IMR-90 (cell line): ENCODE data around the gene C1orf105. TPM values are rescaled to one million over a fixed set of nuclear protein-coding genes. Genes with fewer than 3 reads are reported as not detected.

Experiments
- ATAC-seq: fragments of 200-7000 bp; cut with Tn5 transposase; 2 replicates; pipeline ENCODE4 v1.9.1; 2020; ENCODE audit warnings: low read depth, mild to moderate bottlenecking, moderate library complexity
- BruUV-seq: library from RNA; stranded (reverse); fragments of 400-500 nt; replicated peaks from 2 replicates; lab custom pipeline; 2021; lab: Mats Ljungman, UMichigan
- CTCF ChIA-PET: fragments of 300-600 bp; formaldehyde crosslinking; extraction: SDS; loops from one replicate; lab custom pipeline; 2021; ENCODE audit warnings: antibody characterized with exemption; lab: Yijun Ruan, JAX
- POLR2A ChIA-PET: fragments of 300-600 bp; sonication (Branson Sonifier 250); formaldehyde crosslinking; loops from one replicate; lab custom pipeline; 2022; ENCODE audit warnings: antibody characterized with exemption; ENCODE audit not compliant: unreplicated experiment; lab: Charles Lee
- DNase-seq: peaks from one replicate; pipeline ENCODE4 v3.0.0; 2013
- H2AFZ ChIP-seq: replicated peaks from 2 replicates; pipeline ENCODE3; 2013; ENCODE audit warnings: low read length, mild to moderate bottlenecking; ENCODE audit not compliant: poor library complexity
- H2AK5ac ChIP-seq: 2 replicates; pipeline ENCODE4 v1.6.1; 2013; ENCODE audit warnings: low read depth, low read length, inconsistent platforms
- H2AK9ac ChIP-seq: replicated peaks from 2 replicates; pipeline ENCODE3; 2013; ENCODE audit warnings: mild to moderate bottlenecking, low read depth, low read length, moderate library complexity; ENCODE audit not compliant: poor library complexity
- H2BK120ac ChIP-seq: 2 replicates; pipeline ENCODE4 v1.6.1; 2013; ENCODE audit warnings: low read depth, low read length, inconsistent platforms
- H2BK15ac ChIP-seq: 3 replicates; pipeline ENCODE4 v1.6.1; 2013; ENCODE audit warnings: low read depth, low read length, inconsistent platforms
- H2BK20ac ChIP-seq: 2 replicates; pipeline ENCODE4 v1.6.1; 2013; ENCODE audit warnings: low read depth, mild to moderate bottlenecking, inconsistent platforms, low read length, moderate library complexity
- H2BK5ac ChIP-seq: 2 replicates; pipeline ENCODE4 v1.6.1; 2013; ENCODE audit warnings: mild to moderate bottlenecking, low read depth, low read length, inconsistent platforms; ENCODE audit not compliant: poor library complexity, severe bottlenecking
- H3K14ac ChIP-seq: replicated peaks from 2 replicates; pipeline ENCODE4 v1.6.1; 2013; ENCODE audit warnings: low read depth, low read length, inconsistent platforms
- H3K18ac ChIP-seq: 2 replicates; pipeline ENCODE4 v1.6.1; 2013; ENCODE audit warnings: low read depth, low read length, control low read depth
- H3K23ac ChIP-seq: 2 replicates; pipeline ENCODE4 v1.6.1; 2013; ENCODE audit warnings: low read depth, low read length, inconsistent platforms
- H3K27ac ChIP-seq: 2 replicates; pipeline ENCODE4 v1.5.1; 2013; ENCODE audit warnings: mild to moderate bottlenecking, control low read depth, low read length; ENCODE audit not compliant: insufficient read depth
- H3K27me3 ChIP-seq: 2 replicates; pipeline ENCODE4 v1.6.1; 2013; ENCODE audit warnings: low read length; ENCODE audit not compliant: control insufficient read depth, insufficient read depth
- H3K36me3 ChIP-seq: 2 replicates; pipeline ENCODE4 v1.6.1; 2013; ENCODE audit warnings: low read length, mixed read lengths; ENCODE audit not compliant: control insufficient read depth, insufficient read depth
- H3K4ac ChIP-seq: 2 replicates; pipeline ENCODE4 v1.6.1; 2013; ENCODE audit warnings: low read depth, low read length, inconsistent platforms
- H3K4me1 ChIP-seq: 2 replicates; pipeline ENCODE4 v1.6.1; 2013; ENCODE audit warnings: low read length, mixed read lengths; ENCODE audit not compliant: control insufficient read depth, insufficient read depth
- H3K4me2 ChIP-seq: 2 replicates; pipeline ENCODE4 v1.6.1; 2013; ENCODE audit warnings: low read depth, mild to moderate bottlenecking, control low read depth, low read length, moderate library complexity
- H3K4me3 ChIP-seq: 2 replicates; pipeline ENCODE4 v1.5.1; 2013; ENCODE audit warnings: low read depth, mild to moderate bottlenecking, control low read depth, low read length, moderate library complexity; ENCODE audit not compliant: insufficient read depth
- H3K56ac ChIP-seq: 2 replicates; pipeline ENCODE4 v1.6.1; 2013; ENCODE audit warnings: low read length, inconsistent platforms; ENCODE audit not compliant: insufficient read depth; ENCODE audit errors: extremely low read depth
- H3K79me1 ChIP-seq, 2 experiments: 2 replicates each; pipeline ENCODE4 v1.6.1; 2013; ENCODE audit warnings: low read length in 2 of 2, inconsistent platforms in 1 of 2, low read depth in 1 of 2
- H3K9ac ChIP-seq: 2 replicates; pipeline ENCODE4 v1.6.1; 2013; ENCODE audit warnings: low read depth, low read length, control low read depth
- H3K9me1 ChIP-seq: 2 replicates; pipeline ENCODE4 v1.6.1; 2013; ENCODE audit warnings: low read length, inconsistent platforms; ENCODE audit not compliant: insufficient read depth
- H3K9me3 ChIP-seq: 2 replicates; pipeline ENCODE4 v1.6.1; 2013; ENCODE audit warnings: low read length; ENCODE audit not compliant: control insufficient read depth, insufficient read depth
- H4K20me1 ChIP-seq: 2 replicates; pipeline ENCODE4 v1.6.1; 2013; ENCODE audit warnings: low read length, inconsistent platforms; ENCODE audit not compliant: insufficient read depth
- H4K5ac ChIP-seq: 2 replicates; pipeline ENCODE4 v1.6.1; 2013; ENCODE audit warnings: mild to moderate bottlenecking, low read depth, low read length, control low read depth
- H4K8ac ChIP-seq, 2 experiments: 2 replicates each; pipeline ENCODE4 v1.6.1; 2013; ENCODE audit warnings: low read depth in 2 of 2, low read length in 2 of 2, control low read depth in 1 of 2, inconsistent platforms in 1 of 2
- H4K91ac ChIP-seq: 2 replicates; pipeline ENCODE4 v1.6.1; 2013; ENCODE audit warnings: low read depth, low read length, inconsistent platforms; ENCODE audit not compliant: insufficient read depth
- BHLHE40 ChIP-seq: fragments of 150-350 bp; IDR thresholded peaks from 2 replicates; pipeline ENCODE4 v1.6.1; 2016; ENCODE audit warnings: mild to moderate bottlenecking, low read depth, low read length
- CEBPB ChIP-seq: IDR thresholded peaks from 2 replicates; pipeline ENCODE4 v1.6.1; 2012; ENCODE audit warnings: low read depth, low read length, improper control_type of control experiment
- CHD1 ChIP-seq: IDR thresholded peaks from 2 replicates; pipeline ENCODE4 v1.6.1; 2012; ENCODE audit warnings: low read depth, low read length, improper control_type of control experiment
- CTCF ChIP-seq: conservative IDR thresholded peaks from 2 replicates; pipeline ENCODE4 v1.5.1; 2012; ENCODE audit warnings: mild to moderate bottlenecking, low read depth, low read length, improper control_type of control experiment
- FOS ChIP-seq: fragments of 150-350 bp; IDR thresholded peaks from 2 replicates; pipeline ENCODE4 v1.6.1; 2016; ENCODE audit warnings: low read depth, low read length
- MAFK ChIP-seq: IDR thresholded peaks from 2 replicates; pipeline ENCODE4 v1.6.1; 2012; ENCODE audit warnings: low read depth, low read length, improper control_type of control experiment
- MAZ ChIP-seq: IDR thresholded peaks from 2 replicates; pipeline ENCODE4 v1.6.1; 2012; ENCODE audit warnings: low read depth, mild to moderate bottlenecking, low read length, improper control_type of control experiment, moderate library complexity, borderline replicate concordance
- MXI1 ChIP-seq: IDR thresholded peaks from 2 replicates; pipeline ENCODE4 v1.6.1; 2012; ENCODE audit warnings: low read depth, mild to moderate bottlenecking, low read length, moderate library complexity, borderline replicate concordance
- NFE2L2 ChIP-seq: fragments of 150-350 bp; IDR thresholded peaks from 2 replicates; pipeline ENCODE4 v1.6.1; 2016; ENCODE audit warnings: low read depth, mild to moderate bottlenecking, low read length
- POLR2A ChIP-seq: IDR thresholded peaks from 2 replicates; pipeline ENCODE4 v1.6.1; 2012; ENCODE audit warnings: mild to moderate bottlenecking, low read depth, low read length
- RAD21 ChIP-seq: IDR thresholded peaks from 2 replicates; pipeline ENCODE4 v1.6.1; 2012; ENCODE audit warnings: low read length, improper control_type of control experiment
- RCOR1 ChIP-seq: IDR thresholded peaks from 2 replicates; pipeline ENCODE4 v1.6.1; 2012; ENCODE audit warnings: mild to moderate bottlenecking, low read length, improper control_type of control experiment; ENCODE audit not compliant: insufficient replicate concordance
- RFX5 ChIP-seq: IDR thresholded peaks from 2 replicates; pipeline ENCODE4 v1.8.0; 2012; ENCODE audit warnings: low read depth, mild to moderate bottlenecking, low read length, moderate library complexity
- SMC3 ChIP-seq: fragments of 150-350 bp; IDR thresholded peaks from 2 replicates; pipeline ENCODE4 v1.6.1; 2016; ENCODE audit warnings: low read depth, mild to moderate bottlenecking, antibody characterized with exemption, low read length, moderate library complexity
- WGBS, 2 experiments: methylation state at CpG; one replicate each; pipeline versions ENCODE4 v1.1.5 to v1.1.7; 2013; ENCODE audit warnings: missing lambda C conversion rate in 2 of 2; ENCODE audit not compliant: insufficient read length in 1 of 2; ENCODE audit errors: extremely low coverage in 2 of 2; 5-methylcytosine and 5-hydroxymethylcytosine counted together
- dilution Hi-C: fragments of 300-500 bp; cut with HindIII; formaldehyde crosslinking; loops from one replicate; pipeline ENCODE4 v1.14.3; 2018; ENCODE audit warnings: low sequenced_read_pairs; ENCODE audit not compliant: unreplicated experiment
- in situ Hi-C: fragments of 300-500 bp; cut with MboI; formaldehyde crosslinking; loops from 3 replicates; pipeline ENCODE4 v1.14.3; 2019; ENCODE audit warnings: low sequenced_read_pairs, inconsistent platforms, mixed read lengths
- intact Hi-C: fragments of 100-400 bp; cut with micrococcal nuclease; formaldehyde crosslinking; loops from 2 replicates; pipeline ENCODE4 v1.10.0; 2022
- polyA plus RNA-seq, 3 experiments: library from polyadenylated mRNA; depleted of rRNA; stranded (reverse); fragments of >200 nt; gene quantifications; 2 replicates each; pipeline ENCODE4 v1.2.3, GENCODE V29; 2012; ENCODE audit warnings: low replicate concordance in 1 of 3
- total RNA-seq: library from RNA; depleted of rRNA; stranded (reverse); fragments of >200 nt; gene quantifications from 2 replicates; pipeline ENCODE4 v1.2.3, GENCODE V29; 2012
- TF ChIP-seq, protein P1 (sequence below): fragments of 150-350 bp; IDR thresholded peaks from 2 replicates; pipeline ENCODE4 v1.6.1; 2017; ENCODE audit warnings: mild to moderate bottlenecking, antibody characterized with exemption, low read length, low read depth
- TF ChIP-seq, protein P2 (sequence below): fragments of 150-350 bp; IDR thresholded peaks from 2 replicates; pipeline ENCODE4 v1.6.1; 2016; ENCODE audit warnings: low read depth, mild to moderate bottlenecking, low read length, moderate library complexity, borderline replicate concordance

Gene C1orf105
- total and polyA plus RNA-seq, 2 of the 4 experiments (the other 2 are of a cell fraction) = not detected

GRCh38 chr1:172460177-172460576, 39.7 kb downstream of the C1orf105 start:
- Histone ChIP-seq H2BK5ac (no peak overlapping the region), H3K23ac (no peak overlapping the region), H3K9me1 (no peaks in the 10 kb centered on the region; the same call in 1 of the 2 replicates), H4K91ac (no peak overlapping the region), H3K9me3 (no peaks in the 10 kb centered on the region), H2AFZ (no peak overlapping the region), H3K9ac (no peak overlapping the region), H2BK120ac (no peak overlapping the region), H3K27ac (no peak overlapping the region), H2BK20ac (no peak overlapping the region), H3K14ac (no peak overlapping the region), H2BK15ac (no peak overlapping the region), H3K27me3 (peaks cover 22% of the 10 kb centered on the region), H2AK5ac (no peak overlapping the region), H3K79me1 (no peaks in the 10 kb centered on the region), H4K5ac (no peak overlapping the region), H3K18ac (no peak overlapping the region), H3K4me2 (no peak overlapping the region), H3K4ac (no peak overlapping the region), H4K8ac (no peak overlapping the region), H3K56ac (no peak overlapping the region), H3K4me3 (no peak overlapping the region), H2AK9ac (no peak overlapping the region), H3K36me3 (no peaks in the 10 kb centered on the region), H4K20me1 (no peaks in the 10 kb centered on the region), H3K4me1 (no peaks in the 10 kb centered on the region)
- ChIA-PET CTCF (no interaction called here), POLR2A (no interaction called here)
- no TSS peak for BruUV-seq
- WGBS, 2 experiments = no CpG with 5 or more reads among the region's 1 CpG
- dilution Hi-C loops = no loop called here
- in situ Hi-C loops = no loop called here
- no peak for TF ChIP-seq CTCF
- TF ChIP-seq CEBPB = no peak
- no peak for TF ChIP-seq SMC3
- no peak for TF ChIP-seq POLR2A
- no peak for TF ChIP-seq FOS
- no peak for TF ChIP-seq RFX5
- TF ChIP-seq, protein P1, sequence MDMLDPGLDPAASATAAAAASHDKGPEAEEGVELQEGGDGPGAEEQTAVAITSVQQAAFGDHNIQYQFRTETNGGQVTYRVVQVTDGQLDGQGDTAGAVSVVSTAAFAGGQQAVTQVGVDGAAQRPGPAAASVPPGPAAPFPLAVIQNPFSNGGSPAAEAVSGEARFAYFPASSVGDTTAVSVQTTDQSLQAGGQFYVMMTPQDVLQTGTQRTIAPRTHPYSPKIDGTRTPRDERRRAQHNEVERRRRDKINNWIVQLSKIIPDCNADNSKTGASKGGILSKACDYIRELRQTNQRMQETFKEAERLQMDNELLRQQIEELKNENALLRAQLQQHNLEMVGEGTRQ = no peak
- no peak for TF ChIP-seq RAD21
- TF ChIP-seq MXI1 = no peak
- TF ChIP-seq BHLHE40 = no peak
- no peak for TF ChIP-seq RCOR1
- no peak for TF ChIP-seq MAFK
- TF ChIP-seq CHD1 = no peak
- TF ChIP-seq, protein P2, sequence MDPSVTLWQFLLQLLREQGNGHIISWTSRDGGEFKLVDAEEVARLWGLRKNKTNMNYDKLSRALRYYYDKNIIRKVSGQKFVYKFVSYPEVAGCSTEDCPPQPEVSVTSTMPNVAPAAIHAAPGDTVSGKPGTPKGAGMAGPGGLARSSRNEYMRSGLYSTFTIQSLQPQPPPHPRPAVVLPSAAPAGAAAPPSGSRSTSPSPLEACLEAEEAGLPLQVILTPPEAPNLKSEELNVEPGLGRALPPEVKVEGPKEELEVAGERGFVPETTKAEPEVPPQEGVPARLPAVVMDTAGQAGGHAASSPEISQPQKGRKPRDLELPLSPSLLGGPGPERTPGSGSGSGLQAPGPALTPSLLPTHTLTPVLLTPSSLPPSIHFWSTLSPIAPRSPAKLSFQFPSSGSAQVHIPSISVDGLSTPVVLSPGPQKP = no peak
- TF ChIP-seq MAZ = no peak
- TF ChIP-seq NFE2L2 = no peak
- DNase-seq (no peak), ATAC-seq (no peak)
- intact Hi-C loops = no loop called here
